Neural progenitor cell (in vitro differentiated cells): ENCODE data around the gene CASP12. TPM values are rescaled to one million over a fixed set of nuclear protein-coding genes. Genes with fewer than 3 reads are reported as not detected.

Experiments used
- DNase-seq: peaks from one replicate; pipeline ENCODE4 v3.0.0-alpha.2; 2016; ENCODE audit warnings: low spot score
- H2AFZ ChIP-seq: fragments of 200-600 bp; sonication (generic); replicated peaks from 2 replicates; pipeline ENCODE4 v1.6.1; 2016; ENCODE audit warnings: antibody characterized with exemption
- H3F3A ChIP-seq: fragments of 200-600 bp; sonication (generic); 2 replicates; pipeline ENCODE4 v1.6.1; 2016; ENCODE audit warnings: antibody characterized with exemption, low read depth
- H3K27ac ChIP-seq: fragments of 200-600 bp; sonication (generic); 2 replicates; pipeline ENCODE4 v1.5.1; 2016; ENCODE audit warnings: mild to moderate bottlenecking
- H3K27me3 ChIP-seq: fragments of 200-600 bp; sonication (generic); 2 replicates; pipeline ENCODE4 v1.6.1; 2016; ENCODE audit warnings: mild to moderate bottlenecking, moderate library complexity
- H3K36me3 ChIP-seq: fragments of 200-600 bp; sonication (generic); 2 replicates; pipeline ENCODE4 v1.5.1; 2016
- H3K4me1 ChIP-seq: fragments of 200-600 bp; sonication (generic); 2 replicates; pipeline ENCODE4 v1.6.1; 2016; ENCODE audit warnings: mixed run types
- H3K4me2 ChIP-seq: fragments of 200-600 bp; sonication (generic); 2 replicates; pipeline ENCODE4 v1.6.1; 2016
- H3K4me3 ChIP-seq: fragments of 200-600 bp; sonication (generic); 2 replicates; pipeline ENCODE4 v1.5.1; 2016
- H3K79me2 ChIP-seq: fragments of 200-600 bp; sonication (generic); 2 replicates; pipeline ENCODE4 v1.6.1; 2016; ENCODE audit warnings: low read depth
- H3K9ac ChIP-seq: fragments of 200-600 bp; sonication (generic); 2 replicates; pipeline ENCODE4 v1.6.1; 2016
- H3K9me3 ChIP-seq: fragments of 200-600 bp; sonication (generic); 2 replicates; pipeline ENCODE4 v1.5.1; 2016; ENCODE audit warnings: low read depth
- H4K20me1 ChIP-seq: fragments of 200-600 bp; sonication (generic); 2 replicates; pipeline ENCODE4 v1.6.1; 2016; ENCODE audit warnings: low read depth
- H3K27ac Mint-ChIP-seq: 3 replicates; pipeline ENCODE4 v1.8.0; 2021; ENCODE audit warnings: mixed read lengths
- H3K27me3 Mint-ChIP-seq: 2 replicates; pipeline ENCODE4 v1.8.0; 2022; ENCODE audit warnings: low read depth, mild to moderate bottlenecking, inconsistent platforms, moderate library complexity, mixed read lengths; ENCODE audit not compliant: insufficient read depth
- H3K36me3 Mint-ChIP-seq: 3 replicates; pipeline ENCODE4 v1.8.0; 2021; ENCODE audit warnings: mixed read lengths
- H3K4me1 Mint-ChIP-seq: 3 replicates; pipeline ENCODE4 v1.8.0; 2021; ENCODE audit warnings: mixed read lengths
- H3K4me3 Mint-ChIP-seq: 3 replicates; pipeline ENCODE4 v1.8.0; 2021; ENCODE audit warnings: mild to moderate bottlenecking, moderate library complexity, mixed read lengths
- H3K9me3 Mint-ChIP-seq: 3 replicates; pipeline ENCODE4 v1.8.0; 2020; ENCODE audit warnings: mixed read lengths
- EZH2 ChIP-seq: fragments of 200-600 bp; sonication (generic); IDR thresholded peaks from 2 replicates; pipeline ENCODE4 v1.6.1; 2017; ENCODE audit warnings: antibody characterized with exemption, mild to moderate bottlenecking, moderate library complexity
- EZH2phosphoT487 ChIP-seq: fragments of 200-600 bp; sonication (generic); IDR thresholded peaks from 2 replicates; pipeline ENCODE4 v1.6.1; 2017; ENCODE audit warnings: antibody characterized with exemption
- total RNA-seq: library from RNA; depleted of rRNA; stranded (reverse); fragments of >200 nt; gene quantifications from 2 replicates; pipeline ENCODE4 v1.2.3, GENCODE V29; 2015; ENCODE audit warnings: low replicate concordance
- TF ChIP-seq, protein P1 (sequence below): fragments of 200-600 bp; sonication (generic); IDR thresholded peaks from 2 replicates; pipeline ENCODE4 v1.5.1; 2017; ENCODE audit warnings: antibody characterized with exemption, mild to moderate bottlenecking

The CASP12 gene
- total RNA-seq, 1 donor from 2014 or later: not detected

- no peak overlapping the region for H3K9ac ChIP-seq
- H3K4me2 ChIP-seq: no peak overlapping the region
- H3K9me3 Mint-ChIP-seq: no peaks in the 10 kb centered on the region
- H4K20me1 ChIP-seq: no peaks in the 10 kb centered on the region
- H3F3A ChIP-seq: no peaks in the 10 kb centered on the region
- no peaks in the 10 kb centered on the region for H3K36me3 Mint-ChIP-seq
- H3K36me3 ChIP-seq: no peaks in the 10 kb centered on the region
- H3K9me3 ChIP-seq: no peaks in the 10 kb centered on the region
- H3K4me3 Mint-ChIP-seq: no peak overlapping the region
- H3K4me1 ChIP-seq: no peaks in the 10 kb centered on the region
- no peak for DNase-seq
- TF ChIP-seq, protein P1, sequence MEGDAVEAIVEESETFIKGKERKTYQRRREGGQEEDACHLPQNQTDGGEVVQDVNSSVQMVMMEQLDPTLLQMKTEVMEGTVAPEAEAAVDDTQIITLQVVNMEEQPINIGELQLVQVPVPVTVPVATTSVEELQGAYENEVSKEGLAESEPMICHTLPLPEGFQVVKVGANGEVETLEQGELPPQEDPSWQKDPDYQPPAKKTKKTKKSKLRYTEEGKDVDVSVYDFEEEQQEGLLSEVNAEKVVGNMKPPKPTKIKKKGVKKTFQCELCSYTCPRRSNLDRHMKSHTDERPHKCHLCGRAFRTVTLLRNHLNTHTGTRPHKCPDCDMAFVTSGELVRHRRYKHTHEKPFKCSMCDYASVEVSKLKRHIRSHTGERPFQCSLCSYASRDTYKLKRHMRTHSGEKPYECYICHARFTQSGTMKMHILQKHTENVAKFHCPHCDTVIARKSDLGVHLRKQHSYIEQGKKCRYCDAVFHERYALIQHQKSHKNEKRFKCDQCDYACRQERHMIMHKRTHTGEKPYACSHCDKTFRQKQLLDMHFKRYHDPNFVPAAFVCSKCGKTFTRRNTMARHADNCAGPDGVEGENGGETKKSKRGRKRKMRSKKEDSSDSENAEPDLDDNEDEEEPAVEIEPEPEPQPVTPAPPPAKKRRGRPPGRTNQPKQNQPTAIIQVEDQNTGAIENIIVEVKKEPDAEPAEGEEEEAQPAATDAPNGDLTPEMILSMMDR: no peak
- no peak for TF ChIP-seq EZH2
- no peak for TF ChIP-seq EZH2phosphoT487
- no peaks in the 10 kb centered on the region for H3K27me3 ChIP-seq
- no peak overlapping the region for H3K4me3 ChIP-seq
- H3K79me2 ChIP-seq: no peaks in the 10 kb centered on the region
- no peaks in the 10 kb centered on the region for H3K4me1 Mint-ChIP-seq
- H3K27me3 Mint-ChIP-seq: no peaks in the 10 kb centered on the region
- H3K27ac ChIP-seq: no peak overlapping the region
- H2AFZ ChIP-seq: no peak overlapping the region
- H3K27ac Mint-ChIP-seq: no peak overlapping the region
Observed at GRCh38 chr11:104876324-104876723, 21.9 kb downstream of the CASP12 start.

- Histone ChIP-seq H3F3A (no peaks in the 10 kb centered on the region), H3K4me2 (no peak overlapping the region), H3K4me1 (no peaks in the 10 kb centered on the region), H3K9me3 (no peaks in the 10 kb centered on the region), H4K20me1 (no peaks in the 10 kb centered on the region), H3K27ac (no peak overlapping the region), H2AFZ (no peak overlapping the region), H3K9ac (no peak overlapping the region), H3K36me3 (no peaks in the 10 kb centered on the region), H3K27me3 (no peaks in the 10 kb centered on the region), H3K79me2 (no peaks in the 10 kb centered on the region), H3K4me3 (no peak overlapping the region)
- no peak overlapping the region for H3K27ac Mint-ChIP-seq
- H3K36me3 Mint-ChIP-seq: no peaks in the 10 kb centered on the region
- H3K9me3 Mint-ChIP-seq: no peaks in the 10 kb centered on the region
- peaks cover 3% of the 10 kb centered on the region for H3K4me1 Mint-ChIP-seq
- no peak for DNase-seq
- TF ChIP-seq, protein P1: no peak
- TF ChIP-seq EZH2phosphoT487 (no peak), EZH2 (no peak)
- no peaks in the 10 kb centered on the region for H3K27me3 Mint-ChIP-seq
- no peak overlapping the region for H3K4me3 Mint-ChIP-seq
Observed at GRCh38 chr11:104873252-104873651, 25.0 kb downstream of the CASP12 start.

DNA sequence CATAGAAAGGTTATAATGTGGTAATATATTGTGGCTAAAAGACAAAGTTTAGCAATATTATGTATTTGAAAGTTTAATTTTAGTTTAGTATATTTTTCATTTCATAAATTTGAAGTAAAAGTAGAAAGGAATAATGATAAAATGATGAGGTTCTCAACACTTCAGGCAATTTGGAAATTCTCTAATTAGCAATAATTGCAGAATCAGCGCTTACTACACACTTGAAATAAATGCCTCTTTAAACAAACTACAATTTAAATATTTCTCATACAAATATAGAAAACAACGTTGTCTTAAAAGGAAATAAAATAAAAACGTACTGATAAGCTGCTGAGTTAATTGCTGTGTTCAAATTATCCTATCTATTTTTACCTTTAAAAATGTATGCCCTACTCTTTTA is 25.9 kb downstream of the CASP12 start:
- H3K4me1 Mint-ChIP-seq: peaks cover 3% of the 10 kb centered on the region
- H3K27ac Mint-ChIP-seq: no peak overlapping the region
- H3K27me3 Mint-ChIP-seq: no peaks in the 10 kb centered on the region
- no peaks in the 10 kb centered on the region for H3K36me3 Mint-ChIP-seq
- H3K4me1 ChIP-seq: no peaks in the 10 kb centered on the region
- H4K20me1 ChIP-seq: no peaks in the 10 kb centered on the region
- H3K9me3 ChIP-seq: no peaks in the 10 kb centered on the region
- TF ChIP-seq EZH2phosphoT487: no peak
- TF ChIP-seq, protein P1: no peak
- TF ChIP-seq EZH2: no peak
- DNase-seq: no peak
- H2AFZ ChIP-seq: no peak overlapping the region
- no peak overlapping the region for H3K27ac ChIP-seq
- no peak overlapping the region for H3K4me2 ChIP-seq
- no peak overlapping the region for H3K4me3 Mint-ChIP-seq
- H3K9me3 Mint-ChIP-seq: no peaks in the 10 kb centered on the region
- H3K27me3 ChIP-seq: no peaks in the 10 kb centered on the region
- H3K4me3 ChIP-seq: no peak overlapping the region
- no peak overlapping the region for H3K9ac ChIP-seq
- no peaks in the 10 kb centered on the region for H3F3A ChIP-seq
- no peaks in the 10 kb centered on the region for H3K79me2 ChIP-seq
- no peaks in the 10 kb centered on the region for H3K36me3 ChIP-seq

DNA sequence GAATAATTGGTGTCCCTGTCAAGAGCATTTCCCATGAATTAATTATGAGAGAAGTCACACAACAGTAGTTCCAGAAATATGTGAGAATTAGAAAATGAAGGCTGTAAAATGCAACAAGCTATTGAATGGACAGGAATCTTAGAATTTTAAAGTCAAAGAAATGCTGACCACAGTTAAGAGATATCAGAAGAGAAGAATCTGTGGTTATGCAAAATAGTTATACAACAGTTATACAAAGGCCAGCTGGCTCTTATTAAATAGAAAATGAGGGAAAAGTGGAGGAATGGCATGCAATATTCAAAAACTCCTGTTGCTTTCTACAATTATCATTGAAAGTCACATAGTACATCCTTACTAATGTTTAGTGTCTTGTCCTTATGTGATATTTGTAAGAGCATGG is 27.4 kb downstream of the CASP12 start:
- Histone ChIP-seq H3K4me2 (no peak overlapping the region), H3K9me3 (no peaks in the 10 kb centered on the region), H3F3A (no peaks in the 10 kb centered on the region), H3K4me1 (no peaks in the 10 kb centered on the region), H3K4me3 (no peak overlapping the region), H3K79me2 (no peaks in the 10 kb centered on the region), H3K9ac (no peak overlapping the region), H3K36me3 (no peaks in the 10 kb centered on the region), H3K27ac (no peak overlapping the region), H2AFZ (no peak overlapping the region), H3K27me3 (no peaks in the 10 kb centered on the region), H4K20me1 (no peaks in the 10 kb centered on the region)
- Mint-ChIP-seq H3K4me1 (peaks cover 3% of the 10 kb centered on the region), H3K27me3 (peaks cover 2% of the 10 kb centered on the region), H3K9me3 (no peaks in the 10 kb centered on the region), H3K36me3 (no peaks in the 10 kb centered on the region), H3K4me3 (no peak overlapping the region), H3K27ac (no peak overlapping the region)
- TF ChIP-seq EZH2phosphoT487 (no peak), EZH2 (no peak)
- TF ChIP-seq, protein P1: no peak
- DNase-seq: no peak
